Thyroid gland (tissue), 4 donors: ENCODE data around the gene EDAR.

Experiments used
- CTCF ChIP-seq, 6 experiments: fragments of 200-600 bp in 3 of 6; fragments of 450-650 bp in 3 of 6; sonication (generic) in 3 of 6; IDR thresholded peaks; one replicate each; pipeline ENCODE4 v1.5.1; 2016 to 2019; ENCODE audit warnings: antibody characterized with exemption in 6 of 6, mild to moderate bottlenecking in 2 of 6, inconsistent platforms in 1 of 6, moderate library complexity in 1 of 6
- POLR2A ChIP-seq, 2 donors: fragments of 450-650 bp; IDR thresholded peaks; one replicate each; pipeline ENCODE4 v1.6.1; 2017; ENCODE audit warnings: antibody characterized with exemption in 2 of 2, mild to moderate bottlenecking in 2 of 2, moderate library complexity in 1 of 2

- TF ChIP-seq POLR2A (IDR thresholded peaks at IDR 0.05), result no peak
- TF ChIP-seq CTCF (IDR thresholded peaks at IDR 0.05), result no peak
Measured at GRCh38 chr2:109009920-109010610, 21.0 kb upstream of the EDAR start.
